HUES48 (cell line): ENCODE measurements around the gene RAG2.

ENCODE experiments used
- H3K27ac ChIP-seq: one replicate; pipeline ENCODE4 v1.7.0; 2013; ENCODE audit warnings: low read depth, low read length, inconsistent platforms
- H3K27me3 ChIP-seq: 2 replicates; pipeline ENCODE4 v1.6.1; 2013; ENCODE audit warnings: mild to moderate bottlenecking, low read length; ENCODE audit not compliant: control insufficient read depth, insufficient read depth
- H3K36me3 ChIP-seq: 2 replicates; pipeline ENCODE4 v1.6.1; 2013; ENCODE audit warnings: low read length; ENCODE audit not compliant: control insufficient read depth, insufficient read depth
- H3K4me1 ChIP-seq: 2 replicates; pipeline ENCODE4 v1.6.1; 2013; ENCODE audit warnings: mild to moderate bottlenecking, low read length; ENCODE audit not compliant: control insufficient read depth, insufficient read depth
- H3K4me3 ChIP-seq: 2 replicates; pipeline ENCODE4 v1.5.1; 2013; ENCODE audit warnings: mild to moderate bottlenecking, low read depth, low read length
- H3K9ac ChIP-seq: 2 replicates; pipeline ENCODE4 v1.6.1; 2013; ENCODE audit warnings: mild to moderate bottlenecking, low read depth, low read length, moderate library complexity
- H3K9me3 ChIP-seq: 2 replicates; pipeline ENCODE4 v1.6.1; 2013; ENCODE audit warnings: low read length; ENCODE audit not compliant: control insufficient read depth, insufficient read depth

The RAG2 gene

DNA sequence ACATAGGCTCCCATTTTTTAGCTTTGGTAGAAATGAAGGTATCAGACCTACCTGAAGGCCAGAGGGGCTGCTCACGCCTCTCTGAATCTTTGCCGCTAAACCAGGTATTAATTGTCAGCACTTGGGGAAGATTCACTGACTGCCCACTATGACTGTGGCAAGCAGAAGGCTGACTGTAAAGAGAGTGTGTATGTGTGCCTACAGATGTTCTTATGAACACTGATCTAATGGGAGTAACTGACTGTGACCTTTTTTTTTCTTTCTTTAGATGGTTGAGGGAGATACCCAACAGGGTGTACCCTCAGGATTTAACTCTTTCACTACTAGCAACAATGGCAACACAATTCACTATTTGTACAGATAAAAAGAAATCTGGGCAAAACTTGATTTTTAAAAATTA, at the start of gene RAG2:
RAG2 (minus strand) TSS at position 186 of the 400 bp plus-strand sequence. CDS start 4,068 bp downstream, outside the sequence.
- H3K4me1 ChIP-seq: 0 out of 2 replicates have a peak, but pooled peaks cover 7% of the 10 kb centered on the region
- H3K27ac ChIP-seq: no peak within 1 kb of the TSS
- no peaks in the 10 kb centered on the region for H3K27me3 ChIP-seq
- H3K9me3 ChIP-seq: peaks cover 3% of the 10 kb centered on the region; the same call in 1 of the 2 replicates
- H3K9ac ChIP-seq: no peak within 1 kb of the TSS
- no peak within 1 kb of the TSS for H3K4me3 ChIP-seq
- H3K36me3 ChIP-seq: no peaks in the 10 kb centered on the region

- H3K36me3 ChIP-seq: no peaks in the 10 kb centered on the region
- no peaks in the 10 kb centered on the region for H3K4me1 ChIP-seq
- H3K9ac ChIP-seq: no peak overlapping the region
These were observed 40.5 kb upstream of the RAG2 start for GRCh38 chr11:36638556-36638955.

DNA sequence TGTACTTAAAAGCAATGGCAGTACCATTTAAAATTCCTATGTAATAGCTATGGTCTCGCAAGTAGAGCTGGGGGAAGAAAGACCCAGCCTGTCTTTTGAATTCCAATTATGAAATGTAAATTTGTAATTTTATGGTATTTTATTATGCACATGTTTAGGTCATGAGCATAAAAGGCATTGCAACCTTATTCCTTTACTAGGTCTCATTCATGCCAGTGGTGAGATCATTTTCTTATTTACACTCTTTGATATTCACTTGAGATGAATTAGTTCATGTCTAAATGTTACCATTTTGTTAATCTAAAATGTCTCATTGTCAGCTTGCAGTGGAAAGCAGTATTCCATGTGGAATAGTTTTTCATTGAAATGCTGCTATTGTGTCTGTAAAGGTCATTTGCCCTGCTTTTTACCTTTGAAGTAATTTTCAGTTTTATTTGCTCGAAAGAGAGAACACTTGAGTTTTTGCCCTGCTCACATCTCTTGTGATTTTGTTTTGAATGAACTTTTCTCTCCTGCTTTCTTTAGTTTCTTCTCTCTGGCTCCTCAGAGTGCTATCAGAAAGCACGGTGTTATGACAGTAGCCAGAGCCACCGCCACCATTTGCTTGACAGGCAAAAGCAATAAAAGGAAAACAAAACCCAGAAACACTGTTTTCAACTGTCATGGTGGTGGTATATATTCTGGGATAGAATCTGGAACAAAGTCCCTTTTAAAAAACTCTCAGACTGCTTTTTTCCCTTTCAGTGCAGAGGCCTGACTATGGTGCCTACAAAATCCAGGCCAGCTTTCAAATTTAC, 37.2 kb upstream of the RAG2 start:
- no peaks in the 10 kb centered on the region for H3K27me3 ChIP-seq
- H3K9ac ChIP-seq: no peak overlapping the region
- no peaks in the 10 kb centered on the region for H3K36me3 ChIP-seq
- no peak overlapping the region for H3K4me3 ChIP-seq
- H3K9me3 ChIP-seq: no peaks in the 10 kb centered on the region
- no peak overlapping the region for H3K27ac ChIP-seq
- no peaks in the 10 kb centered on the region for H3K4me1 ChIP-seq

More at GRCh38 chr11:36638556-36638955, 40.5 kb upstream of the RAG2 start:
- no peaks in the 10 kb centered on the region for H3K27me3 ChIP-seq
- H3K4me3 ChIP-seq: no peak overlapping the region
- no peak overlapping the region for H3K27ac ChIP-seq
- H3K9me3 ChIP-seq: no peaks in the 10 kb centered on the region

- Histone ChIP-seq H3K36me3 (no peaks in the 10 kb centered on the region), H3K27ac (no peak overlapping the region), H3K4me3 (no peak overlapping the region), H3K9ac (no peak overlapping the region), H3K27me3 (no peaks in the 10 kb centered on the region), H3K9me3 (no peaks in the 10 kb centered on the region), H3K4me1 (no peaks in the 10 kb centered on the region)
These were observed 33.7 kb upstream of the RAG2 start for GRCh38 chr11:36631774-36632173.

GRCh38 chr11:36628765-36629244, 30.8 kb upstream of the RAG2 start:
- Histone ChIP-seq H3K36me3 (no peaks in the 10 kb centered on the region), H3K4me1 (no peaks in the 10 kb centered on the region), H3K27ac (no peak overlapping the region), H3K9me3 (no peaks in the 10 kb centered on the region), H3K4me3 (no peak overlapping the region), H3K27me3 (no peaks in the 10 kb centered on the region), H3K9ac (no peak overlapping the region)

- Histone ChIP-seq H3K4me1 (no peaks in the 10 kb centered on the region), H3K27ac (no peak overlapping the region), H3K36me3 (no peaks in the 10 kb centered on the region), H3K9ac (no peak overlapping the region), H3K27me3 (no peaks in the 10 kb centered on the region), H3K9me3 (no peaks in the 10 kb centered on the region), H3K4me3 (no peak overlapping the region)
These were observed 30.1 kb upstream of the RAG2 start for GRCh38 chr11:36628141-36628540.

- Histone ChIP-seq H3K9ac (no peak overlapping the region), H3K9me3 (no peaks in the 10 kb centered on the region), H3K36me3 (no peaks in the 10 kb centered on the region), H3K4me1 (no peaks in the 10 kb centered on the region), H3K27me3 (no peaks in the 10 kb centered on the region), H3K27ac (no peak overlapping the region), H3K4me3 (no peak overlapping the region)
These were observed 29.4 kb upstream of the RAG2 start for GRCh38 chr11:36627471-36627870.

DNA sequence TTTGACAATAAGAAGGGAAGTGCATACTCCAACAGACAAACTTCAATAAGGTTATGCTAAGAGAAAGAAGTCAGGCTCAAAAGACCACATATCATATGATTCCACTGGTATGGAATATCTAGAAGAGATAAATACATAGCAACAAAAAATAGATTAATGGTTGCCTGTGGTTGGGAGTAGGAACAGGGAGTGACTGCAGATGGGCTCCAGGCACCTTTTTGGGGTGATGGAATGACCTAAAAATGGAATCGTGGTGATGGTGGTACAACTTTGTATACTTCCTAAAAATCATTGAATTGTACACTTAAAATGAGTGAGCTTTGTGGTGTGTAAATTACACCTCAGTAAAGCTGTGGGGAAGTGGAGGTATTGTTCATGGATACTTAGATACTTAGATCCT, 29.0 kb upstream of the RAG2 start:
- Histone ChIP-seq H3K9me3 (no peaks in the 10 kb centered on the region), H3K4me1 (no peaks in the 10 kb centered on the region), H3K9ac (no peak overlapping the region), H3K27me3 (no peaks in the 10 kb centered on the region), H3K36me3 (no peaks in the 10 kb centered on the region), H3K27ac (no peak overlapping the region), H3K4me3 (no peak overlapping the region)

DNA sequence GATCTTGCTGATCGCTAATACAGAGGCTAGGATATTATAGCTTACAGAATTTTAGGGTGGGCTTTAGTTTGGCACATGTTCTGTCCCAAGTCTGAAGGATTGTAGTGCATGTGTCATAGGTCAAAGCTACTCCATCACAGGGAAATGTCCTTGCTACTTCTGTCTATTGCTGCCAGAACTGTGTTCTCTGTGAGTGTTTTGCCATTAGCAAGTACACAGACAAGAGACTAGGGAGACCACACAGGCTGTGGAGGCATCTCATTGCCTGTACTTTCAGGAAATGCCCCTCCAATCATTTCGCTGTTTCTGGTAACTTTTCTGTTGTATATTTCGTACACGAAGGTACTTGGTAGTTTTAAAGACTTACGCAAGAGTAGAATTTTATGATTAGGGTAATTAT, 25.5 kb upstream of the RAG2 start:
- H3K36me3 ChIP-seq: no peaks in the 10 kb centered on the region
- H3K9ac ChIP-seq: no peak overlapping the region
- H3K27me3 ChIP-seq: no peaks in the 10 kb centered on the region
- H3K27ac ChIP-seq: no peak overlapping the region
- no peaks in the 10 kb centered on the region for H3K9me3 ChIP-seq
- H3K4me1 ChIP-seq: no peaks in the 10 kb centered on the region
- H3K4me3 ChIP-seq: no peak overlapping the region

DNA sequence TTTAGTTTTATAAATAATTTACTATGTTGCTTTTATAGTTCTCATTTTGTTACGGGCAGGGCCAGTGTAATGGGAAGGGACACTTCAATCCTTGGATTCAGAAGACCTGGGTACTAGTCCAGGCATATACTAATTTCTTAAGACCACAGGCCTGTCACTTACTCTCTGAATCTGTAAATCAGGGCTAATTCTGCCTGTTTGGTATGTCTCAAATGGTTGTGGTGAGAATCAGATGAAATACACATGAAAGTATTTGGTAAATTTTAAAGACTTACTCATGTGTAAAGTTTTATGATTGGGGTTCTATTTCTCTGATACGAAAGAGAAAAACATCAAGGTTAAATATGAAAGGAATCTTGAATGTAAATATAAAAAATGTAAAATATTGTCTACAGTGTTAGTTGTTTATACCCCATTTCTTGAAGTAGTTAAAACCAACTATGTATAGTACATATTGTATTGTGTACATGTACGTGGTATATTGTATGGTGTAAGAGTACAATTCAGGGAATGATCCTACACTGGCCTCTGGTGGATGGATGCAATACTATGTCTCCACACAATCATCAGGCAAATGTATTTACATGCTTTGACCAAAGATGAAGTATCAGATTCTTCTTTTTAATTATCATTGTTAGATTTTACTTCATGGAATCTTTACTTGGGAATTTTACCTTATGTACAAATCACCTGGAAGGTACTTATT, 24.5 kb upstream of the RAG2 start:
- Histone ChIP-seq H3K9me3 (no peaks in the 10 kb centered on the region), H3K27me3 (no peaks in the 10 kb centered on the region), H3K36me3 (no peaks in the 10 kb centered on the region), H3K9ac (no peak overlapping the region), H3K27ac (no peak overlapping the region), H3K4me3 (no peak overlapping the region), H3K4me1 (no peaks in the 10 kb centered on the region)

DNA sequence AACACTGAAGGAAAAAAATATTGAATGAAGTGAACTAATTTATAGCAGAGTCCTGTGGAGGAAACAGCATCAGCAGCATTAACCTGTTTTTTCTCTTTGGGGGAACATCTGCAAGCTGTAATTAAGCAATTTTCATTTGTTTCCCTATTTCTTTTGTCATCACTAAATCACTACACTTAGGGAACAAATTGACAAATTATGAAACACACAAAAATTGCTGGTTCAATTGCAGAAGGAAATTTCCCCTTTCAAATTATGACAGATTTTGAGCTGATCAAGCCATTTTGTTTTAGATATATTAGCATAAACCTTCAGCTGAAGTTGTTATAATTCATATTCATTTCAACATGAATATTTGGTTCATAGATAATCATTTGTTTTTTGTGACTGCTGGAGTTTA, 22.2 kb upstream of the RAG2 start:
- no peaks in the 10 kb centered on the region for H3K36me3 ChIP-seq
- H3K27ac ChIP-seq: no peak overlapping the region

More for the DNA sequence above, 22.2 kb upstream of the RAG2 start:
- no peaks in the 10 kb centered on the region for H3K4me1 ChIP-seq
- H3K9ac ChIP-seq: no peak overlapping the region
- H3K4me3 ChIP-seq: no peak overlapping the region
- H3K9me3 ChIP-seq: no peaks in the 10 kb centered on the region
- H3K27me3 ChIP-seq: no peaks in the 10 kb centered on the region
